Measurements from ENCODE around the gene CARMIL3.

The CARMIL3 gene

GRCh38 chr14:24058260-24058950 lies 6.6 kb downstream of the CARMIL3 start (continued):
- no peak for TF ChIP-seq PATZ1 (CRISPR knock-in tag; IDR thresholded peaks at IDR 0.05; ENCODE audit: borderline replicate concordance)
- no peak for TF ChIP-seq ARNTL (CRISPR knock-in tag; IDR thresholded peaks at IDR 0.05; ENCODE audit: borderline replicate concordance, low read depth)
- no peak for TF ChIP-seq ZC3H10 (CRISPR knock-in tag; IDR thresholded peaks at IDR 0.05)
- no peak for TF ChIP-seq ZFP3 (CRISPR knock-in tag; IDR thresholded peaks at IDR 0.05)
- no peak for TF ChIP-seq TCF4 (CRISPR knock-in tag; IDR thresholded peaks at IDR 0.05; ENCODE audit: borderline replicate concordance)
- no peak for TF ChIP-seq ZNF8 (CRISPR knock-in tag; IDR thresholded peaks at IDR 0.05)

GRCh38 chr14:24058951-24059475 lies 7.2 kb downstream of the CARMIL3 start:
- no peak for TF ChIP-seq PATZ1 (CRISPR knock-in tag; IDR thresholded peaks at IDR 0.05; ENCODE audit: borderline replicate concordance)
- TF ChIP-seq ZNF8 (CRISPR knock-in tag; IDR thresholded peaks at IDR 0.05) = no peak
- no peak for TF ChIP-seq CSDC2 (CRISPR knock-in tag; IDR thresholded peaks at IDR 0.05)
- TF ChIP-seq ISL1 (CRISPR knock-in tag; IDR thresholded peaks at IDR 0.05) = no peak
- TF ChIP-seq POU6F1 (CRISPR knock-in tag; IDR thresholded peaks at IDR 0.05; ENCODE audit: borderline replicate concordance, low read depth) = no peak
- ATAC-seq = no peak

GRCh38 chr14:24059841-24060388 lies 8.1 kb downstream of the CARMIL3 start:
- TF ChIP-seq ZFP30 (CRISPR knock-in tag; IDR thresholded peaks at IDR 0.05) (no peak), TCF4 (CRISPR knock-in tag; IDR thresholded peaks at IDR 0.05; ENCODE audit: borderline replicate concordance) (no peak), CSDC2 (CRISPR knock-in tag; IDR thresholded peaks at IDR 0.05) (no peak), BACH2 (CRISPR knock-in tag; IDR thresholded peaks at IDR 0.05; ENCODE audit: borderline replicate concordance) (no peak), PPARA (CRISPR knock-in tag; IDR thresholded peaks at IDR 0.05; ENCODE audit: borderline replicate concordance) (no peak), ISL1 (CRISPR knock-in tag; IDR thresholded peaks at IDR 0.05) (no peak), ARNTL (CRISPR knock-in tag; IDR thresholded peaks at IDR 0.05; ENCODE audit: borderline replicate concordance, low read depth) (no peak), ZNF565 (CRISPR knock-in tag; conservative IDR thresholded peaks at IDR 0.05; ENCODE audit: low read depth) (no peak), CSRNP3 (CRISPR knock-in tag; IDR thresholded peaks at IDR 0.05) (no peak), ZC3H10 (CRISPR knock-in tag; IDR thresholded peaks at IDR 0.05) (no peak), PATZ1 (CRISPR knock-in tag; IDR thresholded peaks at IDR 0.05; ENCODE audit: borderline replicate concordance) (no peak), GLIS3 (CRISPR knock-in tag; IDR thresholded peaks at IDR 0.05) (no peak), ZFP3 (CRISPR knock-in tag; IDR thresholded peaks at IDR 0.05) (no peak), CREB5 (CRISPR knock-in tag; IDR thresholded peaks at IDR 0.05; ENCODE audit: low read depth) (no peak), TSHZ2 (CRISPR knock-in tag; IDR thresholded peaks at IDR 0.05) (no peak), RARB (CRISPR knock-in tag; IDR thresholded peaks at IDR 0.05) (no peak), OSR1 (CRISPR knock-in tag; IDR thresholded peaks at IDR 0.05) (no peak)

More at GRCh38 chr14:24059841-24060388, 8.1 kb downstream of the CARMIL3 start:
- no peak for ATAC-seq

Data from SK-N-SH treated with all-trans-retinoic acid at 6 μM for 48 hours (cell line).